HL-60/S4 treated with retinoic acid at 250 ng/mL for 4 days and 3 days (cell line): ENCODE results near the gene NAALADL2.
"Not testable (repeated sequence)": the region's sequence is repeated elsewhere in the genome, so short reads cannot be mapped to it uniquely, and the experiment has no call there.

Experiments used
- in situ Hi-C: fragments of 300-500 bp; cut with MboI; formaldehyde crosslinking; loops from 2 replicates; pipeline ENCODE4 v1.7.0; 2022; ENCODE audit warnings: low sequenced_read_pairs

Gene NAALADL2

GRCh38 chr3:175528693-175529092 is 669.6 kb downstream of the NAALADL2 start:
- in situ Hi-C loops: not testable (repeated sequence)

- in situ Hi-C loops: no loop called here
These were observed 676.2 kb downstream of the NAALADL2 start for GRCh38 chr3:175535351-175535750.

- in situ Hi-C loops: no loop called here
These were observed 687.0 kb downstream of the NAALADL2 start for GRCh38 chr3:175546115-175546514.

- in situ Hi-C loops: no loop called here
These were observed 693.8 kb downstream of the NAALADL2 start for GRCh38 chr3:175552929-175553328.

- in situ Hi-C loops: no loop called here
These were observed 695.7 kb downstream of the NAALADL2 start for GRCh38 chr3:175554801-175555200.

GRCh38 chr3:175558261-175558660 is 699.1 kb downstream of the NAALADL2 start:
- in situ Hi-C loops: no loop called here

GRCh38 chr3:175564363-175564762 is 705.2 kb downstream of the NAALADL2 start:
- in situ Hi-C loops: no loop called here

GRCh38 chr3:175571096-175571495 is 712.0 kb downstream of the NAALADL2 start:
- in situ Hi-C loops: no loop called here

- in situ Hi-C loops: no loop called here
These were observed 714.1 kb downstream of the NAALADL2 start for GRCh38 chr3:175573226-175573625.

- in situ Hi-C loops: no loop called here
These were observed 721.2 kb downstream of the NAALADL2 start for GRCh38 chr3:175580318-175580717.

GRCh38 chr3:175585898-175586297 is 726.8 kb downstream of the NAALADL2 start:
- in situ Hi-C loops: no loop called here

- in situ Hi-C loops: no loop called here
These were observed 731.6 kb downstream of the NAALADL2 start for GRCh38 chr3:175590745-175591144.

- in situ Hi-C loops: no loop called here
These were observed 732.2 kb downstream of the NAALADL2 start for GRCh38 chr3:175591375-175591774.

- in situ Hi-C loops: no loop called here
These were observed 734.2 kb downstream of the NAALADL2 start for GRCh38 chr3:175593331-175593730.

GRCh38 chr3:175598740-175599139 is 739.6 kb downstream of the NAALADL2 start:
- in situ Hi-C loops: no loop called here

- in situ Hi-C loops: no loop called here
These were observed 742.4 kb downstream of the NAALADL2 start for GRCh38 chr3:175601521-175601920.

- in situ Hi-C loops: no loop called here
These were observed 746.7 kb downstream of the NAALADL2 start for GRCh38 chr3:175605851-175606250.

GRCh38 chr3:175606650-175607318 is 747.6 kb downstream of the NAALADL2 start:
- in situ Hi-C loops: no loop called here

- in situ Hi-C loops: no loop called here
These were observed 749.2 kb downstream of the NAALADL2 start for GRCh38 chr3:175608356-175608755.

- in situ Hi-C loops: no loop called here
These were observed 749.8 kb downstream of the NAALADL2 start for GRCh38 chr3:175608911-175609310.

GRCh38 chr3:175612487-175613196 is 753.5 kb downstream of the NAALADL2 start:
- in situ Hi-C loops: no loop called here

GRCh38 chr3:175614107-175614506 is 755.0 kb downstream of the NAALADL2 start:
- in situ Hi-C loops: not testable (repeated sequence)
